Nephron progenitor cell (in vitro differentiated cells): ENCODE measurements around the gene HIPK2.

Experiments used
- DNase-seq: peaks from one replicate; pipeline ENCODE4 v3.0.0; 2021
- H3K27ac Mint-ChIP-seq: 2 replicates; pipeline ENCODE4 v1.8.0; 2021; ENCODE audit warnings: mild to moderate bottlenecking, moderate library complexity, mixed read lengths
- H3K27me3 Mint-ChIP-seq: 2 replicates; pipeline ENCODE4 v1.8.0; 2021; ENCODE audit warnings: mild to moderate bottlenecking, low read depth, mixed read lengths; ENCODE audit not compliant: poor library complexity
- H3K36me3 Mint-ChIP-seq: 2 replicates; pipeline ENCODE4 v1.8.0; 2021; ENCODE audit warnings: low read depth, mixed read lengths
- H3K4me1 Mint-ChIP-seq: 2 replicates; pipeline ENCODE4 v1.8.0; 2021; ENCODE audit warnings: mixed read lengths
- H3K4me3 Mint-ChIP-seq: 2 replicates; pipeline ENCODE4 v1.8.0; 2021; ENCODE audit warnings: mild to moderate bottlenecking, moderate library complexity, mixed read lengths
- H3K9me3 Mint-ChIP-seq: 2 replicates; pipeline ENCODE4 v1.8.0; 2021; ENCODE audit warnings: mild to moderate bottlenecking, moderate library complexity, mixed read lengths
- TF ChIP-seq, protein P1 (sequence below): fragments of 200-600 bp; sonication (generic); IDR thresholded peaks from 2 replicates; pipeline ENCODE4 v1.5.0; 2021; ENCODE audit warnings: antibody characterized with exemption

HIPK2 gene

DNA sequence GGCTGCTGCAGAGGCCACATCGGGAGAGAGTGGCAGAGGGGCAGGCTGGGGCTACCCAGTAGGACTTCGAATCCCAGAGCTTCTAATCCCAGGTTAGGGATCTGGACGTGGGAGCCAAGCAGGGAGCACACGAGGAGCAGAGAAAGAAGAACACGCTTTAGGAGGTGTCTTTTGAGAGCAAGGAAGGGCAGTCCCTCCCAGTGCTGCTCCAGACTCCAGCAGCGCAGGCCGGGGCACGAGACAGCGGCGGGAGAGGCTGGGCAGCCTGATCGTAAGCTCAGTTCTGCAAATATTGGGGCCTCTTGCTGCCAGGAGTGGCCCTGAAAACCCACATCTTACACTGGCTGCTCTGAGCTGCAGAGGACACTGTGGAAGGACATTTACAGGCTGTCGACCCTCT is 75.9 kb downstream of the HIPK2 start:
- no peak for DNase-seq
- Mint-ChIP-seq H3K27me3 (no peaks in the 10 kb centered on the region), H3K9me3 (no peaks in the 10 kb centered on the region), H3K4me1 (peaks cover 62% of the 10 kb centered on the region), H3K36me3 (peaks cover 14% of the 10 kb centered on the region), H3K27ac (no peak overlapping the region), H3K4me3 (no peak overlapping the region)
- TF ChIP-seq, protein P1, sequence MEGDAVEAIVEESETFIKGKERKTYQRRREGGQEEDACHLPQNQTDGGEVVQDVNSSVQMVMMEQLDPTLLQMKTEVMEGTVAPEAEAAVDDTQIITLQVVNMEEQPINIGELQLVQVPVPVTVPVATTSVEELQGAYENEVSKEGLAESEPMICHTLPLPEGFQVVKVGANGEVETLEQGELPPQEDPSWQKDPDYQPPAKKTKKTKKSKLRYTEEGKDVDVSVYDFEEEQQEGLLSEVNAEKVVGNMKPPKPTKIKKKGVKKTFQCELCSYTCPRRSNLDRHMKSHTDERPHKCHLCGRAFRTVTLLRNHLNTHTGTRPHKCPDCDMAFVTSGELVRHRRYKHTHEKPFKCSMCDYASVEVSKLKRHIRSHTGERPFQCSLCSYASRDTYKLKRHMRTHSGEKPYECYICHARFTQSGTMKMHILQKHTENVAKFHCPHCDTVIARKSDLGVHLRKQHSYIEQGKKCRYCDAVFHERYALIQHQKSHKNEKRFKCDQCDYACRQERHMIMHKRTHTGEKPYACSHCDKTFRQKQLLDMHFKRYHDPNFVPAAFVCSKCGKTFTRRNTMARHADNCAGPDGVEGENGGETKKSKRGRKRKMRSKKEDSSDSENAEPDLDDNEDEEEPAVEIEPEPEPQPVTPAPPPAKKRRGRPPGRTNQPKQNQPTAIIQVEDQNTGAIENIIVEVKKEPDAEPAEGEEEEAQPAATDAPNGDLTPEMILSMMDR = no peak

DNA sequence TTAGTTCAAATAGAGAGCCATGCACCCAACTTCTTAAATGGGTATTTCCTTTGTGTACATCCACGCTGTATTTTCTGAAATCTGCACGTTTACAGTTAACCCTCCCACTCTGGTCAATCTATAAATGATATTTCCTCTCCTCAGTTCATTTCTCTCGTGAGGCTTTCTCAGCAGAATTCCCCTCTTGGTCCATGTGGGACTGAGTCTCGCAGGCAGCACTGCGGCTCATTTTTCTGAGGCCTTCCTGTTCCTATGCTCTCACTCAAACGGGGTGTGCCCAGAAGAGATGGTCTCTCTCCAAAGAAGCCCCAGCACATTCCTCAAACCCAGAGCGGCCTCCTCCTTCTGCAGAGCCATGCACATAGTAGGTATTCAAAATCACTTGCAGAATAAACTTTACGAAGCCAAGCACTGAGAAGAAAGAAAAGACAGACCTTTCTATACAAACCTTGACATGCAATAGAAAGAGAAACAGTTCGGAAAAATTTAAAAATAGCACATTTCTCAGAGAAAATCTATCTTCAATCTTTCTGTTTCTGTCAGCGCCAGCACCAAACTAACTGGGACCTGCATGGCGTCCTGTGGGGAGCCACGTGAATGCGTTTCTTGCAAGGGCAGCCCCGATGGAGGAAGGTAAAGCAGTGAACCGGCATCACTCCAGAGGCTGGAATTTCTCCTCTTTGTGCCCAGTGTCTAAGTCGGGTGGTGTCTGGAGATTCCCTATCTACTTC is 77.1 kb downstream of the HIPK2 start:
- Mint-ChIP-seq H3K36me3 (peaks cover 8% of the 10 kb centered on the region), H3K9me3 (no peaks in the 10 kb centered on the region), H3K27me3 (no peaks in the 10 kb centered on the region), H3K4me3 (no peak overlapping the region), H3K27ac (peak overlapping the region; percentile 96), H3K4me1 (peaks cover 63% of the 10 kb centered on the region)
- TF ChIP-seq, protein P1 = no peak
- DNase-seq = no peak

DNA sequence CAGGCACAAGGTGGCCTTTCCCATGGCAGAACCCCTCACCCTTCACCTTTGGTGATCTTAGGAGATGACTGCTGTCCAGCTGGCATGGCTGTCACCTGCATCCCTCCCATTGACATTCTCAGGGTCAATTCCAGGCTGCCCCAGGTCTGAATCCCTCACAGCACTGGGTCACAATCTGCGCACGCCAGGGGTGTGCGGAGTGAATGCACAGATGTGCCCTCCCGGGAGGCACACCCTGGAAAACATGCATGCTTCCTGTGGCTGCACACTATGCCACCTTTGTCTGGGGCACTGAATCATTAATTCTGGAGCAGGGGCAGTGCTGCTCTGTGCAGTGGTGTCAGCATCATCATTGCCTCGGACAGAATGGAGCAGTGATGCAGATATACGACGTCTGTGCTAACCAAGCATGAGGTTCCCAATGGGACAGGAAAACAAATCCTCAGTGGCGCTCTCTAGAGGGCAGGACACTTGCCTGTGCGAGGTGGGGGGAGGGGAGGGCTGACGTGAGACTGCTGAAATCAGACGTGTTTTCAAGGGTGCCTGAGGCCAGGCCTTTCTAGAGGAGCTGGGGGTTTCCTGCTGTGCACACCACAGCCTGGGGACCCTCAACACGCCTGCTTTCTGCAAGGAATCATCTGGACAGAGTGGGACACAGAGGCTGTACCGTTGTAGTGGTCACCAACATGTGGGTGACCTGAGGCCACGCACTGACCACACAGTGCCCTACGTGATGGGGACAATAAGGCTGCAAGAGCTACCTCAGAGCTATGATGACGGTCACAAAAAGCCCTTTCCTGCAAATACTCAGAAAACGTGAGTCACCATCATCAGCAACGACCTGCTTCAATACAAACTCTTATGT is 77.9 kb downstream of the HIPK2 start:
- Mint-ChIP-seq H3K27me3 (no peaks in the 10 kb centered on the region), H3K36me3 (peaks cover 8% of the 10 kb centered on the region), H3K27ac (peak overlapping the region; percentile 96), H3K4me1 (peaks cover 69% of the 10 kb centered on the region), H3K9me3 (no peaks in the 10 kb centered on the region), H3K4me3 (no peak overlapping the region)
- TF ChIP-seq, protein P1 = no peak
- DNase-seq = no peak

DNA sequence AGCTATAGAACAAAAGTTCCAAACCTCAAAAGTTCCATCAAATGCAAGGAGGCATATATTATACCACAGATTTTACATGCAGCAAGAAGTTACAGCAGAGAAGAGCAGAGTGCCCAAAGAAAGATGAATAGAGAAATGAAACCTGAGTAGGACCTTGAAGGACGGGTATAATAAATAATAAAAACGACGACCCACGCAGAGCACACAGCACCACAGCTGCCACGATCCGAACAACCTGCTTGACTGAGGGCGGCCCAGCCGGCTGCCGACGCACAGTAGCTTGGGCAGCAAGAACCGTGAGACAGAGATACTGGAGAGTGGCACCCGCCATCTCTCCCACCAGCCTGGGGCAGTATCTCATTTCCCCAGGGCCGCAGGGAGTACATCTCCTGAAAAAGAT is 79.0 kb downstream of the HIPK2 start:
- Mint-ChIP-seq H3K36me3 (peaks cover 14% of the 10 kb centered on the region), H3K27ac (peak overlapping the region; percentile 33), H3K9me3 (no peaks in the 10 kb centered on the region), H3K4me1 (peaks cover 78% of the 10 kb centered on the region), H3K27me3 (no peaks in the 10 kb centered on the region), H3K4me3 (no peak overlapping the region)
- TF ChIP-seq, protein P1 = no peak
- no peak for DNase-seq

DNA sequence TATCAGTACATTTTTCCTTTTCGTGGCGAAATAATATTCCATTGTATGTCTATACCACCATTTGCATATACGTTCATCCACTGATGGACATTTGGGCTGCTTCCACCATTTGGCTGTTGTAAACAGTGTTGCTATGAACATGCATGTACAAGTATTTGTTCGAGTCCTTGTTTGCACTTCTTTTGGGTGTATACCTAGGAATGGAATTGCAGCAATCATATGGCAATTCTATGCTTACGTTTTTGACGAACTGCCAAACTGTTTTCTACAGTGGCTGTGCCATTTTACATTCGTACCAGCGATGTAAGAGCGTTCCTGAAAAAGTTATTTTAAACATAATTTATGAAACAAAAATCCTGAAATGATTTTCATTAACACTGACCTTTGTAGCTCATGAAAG is 79.5 kb downstream of the HIPK2 start:
- H3K9me3 Mint-ChIP-seq = no peaks in the 10 kb centered on the region
- H3K27me3 Mint-ChIP-seq = no peaks in the 10 kb centered on the region
- peaks cover 14% of the 10 kb centered on the region for H3K36me3 Mint-ChIP-seq
- no peak for DNase-seq
- H3K27ac Mint-ChIP-seq = no peak overlapping the region
- TF ChIP-seq, protein P1 = no peak
- H3K4me3 Mint-ChIP-seq = no peak overlapping the region
- H3K4me1 Mint-ChIP-seq = peaks cover 76% of the 10 kb centered on the region
